B cell (primary cell): ENCODE results near the gene PKIG. TPM values are rescaled to one million over a fixed set of nuclear protein-coding genes. Genes with fewer than 3 reads are reported as not detected.

Experiments
- ATAC-seq: fragments of 200-7000 bp; cut with Tn5 transposase; one replicate; pipeline ENCODE4 v1.10.0; 2021; ENCODE audit warnings: low read depth, mild to moderate bottlenecking, moderate number of reproducible peaks, moderate library complexity
- CTCF ChIA-PET: fragments of 350-600 bp; sonication (Branson Sonifier 250); formaldehyde crosslinking; loops from one replicate; lab custom pipeline; 2021; ENCODE audit warnings: antibody characterized with exemption, inconsistent platforms; lab: Charles Lee
- POLR2A ChIA-PET: fragments of 350-600 bp; sonication (Branson Sonifier 250); formaldehyde crosslinking; loops from one replicate; lab custom pipeline; 2021; ENCODE audit warnings: antibody characterized with exemption; lab: Charles Lee
- DNase-seq: peaks from one replicate; pipeline ENCODE4 v3.0.0; 2013
- H2AFZ ChIP-seq: 2 replicates; pipeline ENCODE4 v1.6.1; 2012; ENCODE audit warnings: mild to moderate bottlenecking, low read depth, low read length; ENCODE audit not compliant: insufficient read depth, poor library complexity, severe bottlenecking
- H3K27ac ChIP-seq, 2 donors: 1 replicate in 1 of 2; 2 replicates in 1 of 2; pipeline ENCODE4 v1.5.1; 2012 to 2013; ENCODE audit warnings: low read length in 2 of 2, mild to moderate bottlenecking in 2 of 2, moderate library complexity in 1 of 2
- H3K27me3 ChIP-seq, 4 experiments: fragments of 200-600 bp in 1 of 4; sonication (generic) in 1 of 4; replicated peaks in 1 of 4; 1 replicate in 2 of 4; 2 replicates in 2 of 4; pipeline versions ENCODE4 v1.6.1 to v1.7.0; 2013 to 2016; ENCODE audit warnings: low read length in 3 of 4, mild to moderate bottlenecking in 2 of 4, mixed read lengths in 1 of 4, moderate library complexity in 1 of 4; ENCODE audit not compliant: insufficient read depth in 4 of 4, control insufficient read depth in 3 of 4; ENCODE audit errors: control extremely low read depth in 1 of 4
- H3K36me3 ChIP-seq, 2 experiments: replicated peaks in 1 of 2; 1 replicate in 1 of 2; 2 replicates in 1 of 2; pipeline versions ENCODE4 v1.6.1 to v1.7.1; 2013; ENCODE audit warnings: low read length in 1 of 2; ENCODE audit not compliant: insufficient read depth in 2 of 2, control insufficient read depth in 1 of 2; ENCODE audit errors: control extremely low read depth in 1 of 2, extremely low read depth in 1 of 2
- H3K4me1 ChIP-seq, 2 donors: fragments of 200-600 bp in 1 of 2; sonication (generic) in 1 of 2; 1 replicate in 1 of 2; 2 replicates in 1 of 2; pipeline versions ENCODE4 v1.5.1 to v1.6.1; 2013 to 2017; ENCODE audit warnings: low read length in 2 of 2; ENCODE audit not compliant: control insufficient read depth in 2 of 2, insufficient read depth in 2 of 2
- H3K4me2 ChIP-seq: replicated peaks from 2 replicates; pipeline ENCODE3; 2012; ENCODE audit warnings: mild to moderate bottlenecking, low read depth, low read length; ENCODE audit not compliant: poor library complexity, severe bottlenecking
- H3K4me3 ChIP-seq, 5 experiments: fragments of 200-600 bp in 1 of 5; sonication (generic) in 1 of 5; 1 replicate in 3 of 5; 2 replicates in 2 of 5; pipeline versions ENCODE4 v1.5.1 to v1.7.0; 2011 to 2016; ENCODE audit warnings: low read length in 4 of 5, mild to moderate bottlenecking in 4 of 5, low read depth in 2 of 5, control low read depth in 1 of 5, moderate library complexity in 1 of 5; ENCODE audit not compliant: insufficient read depth in 1 of 5; ENCODE audit errors: control extremely low read depth in 1 of 5, extremely low read depth in 1 of 5
- H3K79me2 ChIP-seq: fragments of 200-600 bp; sonication (generic); one replicate; pipeline ENCODE4 v1.6.0; 2016; ENCODE audit warnings: low read length; ENCODE audit not compliant: control insufficient read depth, insufficient read depth
- H3K9ac ChIP-seq: fragments of 200-600 bp; sonication (generic); 2 replicates; pipeline ENCODE4 v1.6.1; 2017; ENCODE audit warnings: mild to moderate bottlenecking, low read length, moderate library complexity
- H3K9me3 ChIP-seq, 3 donors: one replicate each; pipeline versions ENCODE4 v1.6.1 to v1.7.1; 2013; ENCODE audit warnings: low read length in 2 of 3; ENCODE audit not compliant: control insufficient read depth in 2 of 3, insufficient read depth in 1 of 3; ENCODE audit errors: control extremely low read depth in 1 of 3
- H4K20me1 ChIP-seq: 2 replicates; pipeline ENCODE4 v1.6.0; 2012; ENCODE audit warnings: mild to moderate bottlenecking, low read length; ENCODE audit not compliant: insufficient read depth, control insufficient read depth, poor library complexity, severe bottlenecking
- H3K27ac Mint-ChIP-seq: one replicate; pipeline ENCODE4 v1.8.0; 2021; ENCODE audit warnings: mixed read lengths
- H3K27me3 Mint-ChIP-seq: one replicate; pipeline ENCODE4 v1.8.0; 2021; ENCODE audit warnings: mixed read lengths
- H3K4me1 Mint-ChIP-seq: one replicate; pipeline ENCODE4 v1.8.0; 2021; ENCODE audit warnings: mixed read lengths
- H3K4me3 Mint-ChIP-seq: one replicate; pipeline ENCODE4 v1.8.0; 2021; ENCODE audit warnings: mixed read lengths
- H3K9me3 Mint-ChIP-seq: one replicate; pipeline ENCODE4 v1.8.0; 2022; ENCODE audit warnings: mixed read lengths; ENCODE audit not compliant: insufficient read depth
- CTCF ChIP-seq: fragments of 200-600 bp; IDR thresholded peaks from one replicate; pipeline ENCODE4 v1.8.0; 2022; ENCODE audit warnings: antibody characterized with exemption, mild to moderate bottlenecking
- EZH2 ChIP-seq: IDR thresholded peaks from 2 replicates; pipeline ENCODE4 v1.6.1; 2012; ENCODE audit warnings: borderline replicate concordance, low read depth, mild to moderate bottlenecking, moderate library complexity, low read length; ENCODE audit not compliant: insufficient read depth, poor library complexity, severe bottlenecking
- WGBS: methylation state at CpG from one replicate; pipeline ENCODE4 v1.1.5; 2013; ENCODE audit warnings: missing lambda C conversion rate; ENCODE audit not compliant: insufficient coverage; 5-methylcytosine and 5-hydroxymethylcytosine counted together
- intact Hi-C: fragments of 100-400 bp; cut with micrococcal nuclease; formaldehyde crosslinking; loops from one replicate; pipeline ENCODE4 v1.10.0; 2022
- polyA plus RNA-seq: library from polyadenylated mRNA; depleted of rRNA; stranded (reverse); fragments of >200 nt; gene quantifications from 2 replicates; pipeline ENCODE4 v1.2.3, GENCODE V29; 2012
- total RNA-seq, 2 donors: library from RNA; stranded (reverse); fragments of 120-200 nt in 1 of 2; gene quantifications; 1 replicate in 1 of 2; 2 replicates in 1 of 2; pipeline versions ENCODE4 v1.2.3 to v1.2.4, GENCODE V29; 2013 to 2022

Gene PKIG
- total and polyA plus RNA-seq, 2 donors (not counting 1 experiment from before 2014, with no cell fraction given) = 128 to 168 TPM

- WGBS = no CpG with 5 or more reads among the region's 5 CpGs
- no peaks in the 10 kb centered on the region for H3K27me3 ChIP-seq
- H3K4me2 ChIP-seq = no peak overlapping the region
- intact Hi-C loops = no loop called here
- peaks cover 53 to 57% of the 10 kb centered on the region in 2 donors for H3K4me1 ChIP-seq
- H2AFZ ChIP-seq = no peak overlapping the region
- H4K20me1 ChIP-seq = peaks cover 8% of the 10 kb centered on the region
- H3K36me3 ChIP-seq = peaks cover 0 to 32% of the 10 kb centered on the region in 2 experiments
- DNase-seq (no peak), ATAC-seq (no peak)
- Mint-ChIP-seq H3K4me3 (no peak overlapping the region), H3K27me3 (no peaks in the 10 kb centered on the region), H3K4me1 (peaks cover 47% of the 10 kb centered on the region), H3K27ac (peak overlapping the region; percentile 79), H3K9me3 (peaks cover 2% of the 10 kb centered on the region)
- ChIA-PET CTCF (interaction anchor here (0.7 to 15.8 kb wide), 3 partner anchors 23 to 389 kb away, joined by 3 to 772 read pairs (median 3); partner anchors contain the start of gene PKIG), POLR2A (interaction anchor here (0.7 to 0.8 kb wide), 3 partner anchors 13 to 28 kb away, joined by 4 read pairs; no protein-coding TSS in a partner anchor)
- peaks cover 94% of the 10 kb centered on the region for H3K79me2 ChIP-seq
- TF ChIP-seq EZH2 = no peak
- no peak for TF ChIP-seq CTCF
- peaks cover 0 to 7% (median 3%) of the 10 kb centered on the region in 3 donors for H3K9me3 ChIP-seq
- H3K9ac ChIP-seq = no peak overlapping the region
- peak overlapping the region in 1 of 2 donors; percentile 88 for H3K27ac ChIP-seq
- H3K4me3 ChIP-seq = no peak overlapping the region
Measured at GRCh38 chr20:44606725-44607441, 24.5 kb downstream of the PKIG start.
